ENCODE data around the gene SPARC. TPM values are rescaled to one million over a fixed set of nuclear protein-coding genes. Genes with fewer than 3 reads are reported as not detected.

SPARC gene
- total RNA-seq, 2 experiments from 2014 or later, result 0.78 to 0.80 TPM

GRCh38 chr5:151708126-151708525 lies 21.4 kb upstream of the SPARC start:
- no peaks in the 10 kb centered on the region for H3K27me3 ChIP-seq (ENCODE audit: control insufficient read depth in 1 of 2, insufficient read depth in 2 of 2, low read length in 2 of 2)
- H3K36me3 ChIP-seq (ENCODE audit: insufficient read depth, low read length), result no peaks in the 10 kb centered on the region
- H3K27ac ChIP-seq (ENCODE audit: low read depth in 1 of 2, low read length in 2 of 2), result no peak overlapping the region
- peaks cover 6% of the 10 kb centered on the region for H3K27me3 Mint-ChIP-seq
- ATAC-seq (ENCODE audit: poor library complexity), result no peak
- intact Hi-C loops (cut with DNase I, micrococcal nuclease), result no loop called here
- no peaks in the 10 kb centered on the region for H3K9me3 ChIP-seq (ENCODE audit: control insufficient read depth in 1 of 2, insufficient read depth in 1 of 2, low read length in 2 of 2)
- H3K4me3 Mint-ChIP-seq, result no peak overlapping the region
- no peak overlapping the region for H3K4me3 ChIP-seq (ENCODE audit: low read length)
- H3K9me3 Mint-ChIP-seq, result no peaks in the 10 kb centered on the region
- TF ChIP-seq CTCF (IDR thresholded peaks at IDR 0.05), result no peak
- H3K36me3 Mint-ChIP-seq (ENCODE audit: low read depth), result no peaks in the 10 kb centered on the region
- no peaks in the 10 kb centered on the region for H3K4me1 Mint-ChIP-seq (ENCODE audit: low read depth)
- no peak overlapping the region for H3K27ac Mint-ChIP-seq
- POLR2A ChIA-PET, result no interaction called here
- H3K4me1 ChIP-seq (ENCODE audit: insufficient read depth, low read length), result no peaks in the 10 kb centered on the region
- CTCF ChIA-PET, result no interaction called here
- no peak for DNase-seq

GRCh38 chr5:151707567-151707966 lies 20.9 kb upstream of the SPARC start:
- H3K4me3 Mint-ChIP-seq, result no peak overlapping the region
- H3K27me3 ChIP-seq (ENCODE audit: control insufficient read depth in 1 of 2, insufficient read depth in 2 of 2, low read length in 2 of 2), result no peaks in the 10 kb centered on the region
- no peak for ATAC-seq (ENCODE audit: poor library complexity)
- POLR2A ChIA-PET, result no interaction called here
- no peak for TF ChIP-seq CTCF (IDR thresholded peaks at IDR 0.05)
- H3K27ac ChIP-seq (ENCODE audit: low read depth in 1 of 2, low read length in 2 of 2), result no peak overlapping the region
- no peaks in the 10 kb centered on the region for H3K4me1 ChIP-seq (ENCODE audit: insufficient read depth, low read length)
- peaks cover under 1% of the 10 kb centered on the region for H3K27me3 Mint-ChIP-seq
- no peaks in the 10 kb centered on the region for H3K9me3 Mint-ChIP-seq
- H3K36me3 Mint-ChIP-seq (ENCODE audit: low read depth), result no peaks in the 10 kb centered on the region
- CTCF ChIA-PET, result no interaction called here
- no peaks in the 10 kb centered on the region for H3K36me3 ChIP-seq (ENCODE audit: insufficient read depth, low read length)
- H3K27ac Mint-ChIP-seq, result no peak overlapping the region
- H3K4me1 Mint-ChIP-seq (ENCODE audit: low read depth), result no peaks in the 10 kb centered on the region
- no peak overlapping the region for H3K4me3 ChIP-seq (ENCODE audit: low read length)
- intact Hi-C loops (cut with DNase I, micrococcal nuclease), result no loop called here
- no peak for DNase-seq
- H3K9me3 ChIP-seq (ENCODE audit: control insufficient read depth in 1 of 2, insufficient read depth in 1 of 2, low read length in 2 of 2), result no peaks in the 10 kb centered on the region

GRCh38 chr5:151706906-151707305 lies 20.2 kb upstream of the SPARC start:
- intact Hi-C loops (cut with DNase I, micrococcal nuclease), result no loop called here

More at GRCh38 chr5:151706906-151707305, 20.2 kb upstream of the SPARC start:
- Mint-ChIP-seq H3K9me3 (no peaks in the 10 kb centered on the region), H3K4me3 (no peak overlapping the region), H3K27me3 (no peaks in the 10 kb centered on the region), H3K4me1 (ENCODE audit: low read depth) (no peaks in the 10 kb centered on the region), H3K27ac (no peak overlapping the region), H3K36me3 (ENCODE audit: low read depth) (no peaks in the 10 kb centered on the region)
- H3K36me3 ChIP-seq (ENCODE audit: insufficient read depth, low read length), result no peaks in the 10 kb centered on the region
- no peaks in the 10 kb centered on the region for H3K9me3 ChIP-seq (ENCODE audit: control insufficient read depth in 1 of 2, insufficient read depth in 1 of 2, low read length in 2 of 2)
- no peak for DNase-seq
- no peaks in the 10 kb centered on the region for H3K4me1 ChIP-seq (ENCODE audit: insufficient read depth, low read length)
- CTCF ChIA-PET, result interaction anchor here (0.7 kb wide), 1 partner anchor 20 kb away, joined by 3 read pairs; the partner anchor contains the start of gene SPARC
- POLR2A ChIA-PET, result no interaction called here
- H3K4me3 ChIP-seq (ENCODE audit: low read length), result no peak overlapping the region
- no peak overlapping the region for H3K27ac ChIP-seq (ENCODE audit: low read depth in 1 of 2, low read length in 2 of 2)
- ATAC-seq (ENCODE audit: poor library complexity), result no peak
- H3K27me3 ChIP-seq (ENCODE audit: control insufficient read depth in 1 of 2, insufficient read depth in 2 of 2, low read length in 2 of 2), result no peaks in the 10 kb centered on the region
- TF ChIP-seq CTCF (IDR thresholded peaks at IDR 0.05), result no peak

Measured in CD4-positive, alpha-beta T cell (primary cell).